ENCODE measurements around the gene NFRKB. TPM values are rescaled to one million over a fixed set of nuclear protein-coding genes. Genes with fewer than 3 reads are reported as not detected.

NFRKB gene
- total RNA-seq, 3 donors from 2014 or later (not counting 1 experiment from before 2014, with no cell fraction given), result 26.9 to 36.3 (median 35.2) TPM

DNA sequence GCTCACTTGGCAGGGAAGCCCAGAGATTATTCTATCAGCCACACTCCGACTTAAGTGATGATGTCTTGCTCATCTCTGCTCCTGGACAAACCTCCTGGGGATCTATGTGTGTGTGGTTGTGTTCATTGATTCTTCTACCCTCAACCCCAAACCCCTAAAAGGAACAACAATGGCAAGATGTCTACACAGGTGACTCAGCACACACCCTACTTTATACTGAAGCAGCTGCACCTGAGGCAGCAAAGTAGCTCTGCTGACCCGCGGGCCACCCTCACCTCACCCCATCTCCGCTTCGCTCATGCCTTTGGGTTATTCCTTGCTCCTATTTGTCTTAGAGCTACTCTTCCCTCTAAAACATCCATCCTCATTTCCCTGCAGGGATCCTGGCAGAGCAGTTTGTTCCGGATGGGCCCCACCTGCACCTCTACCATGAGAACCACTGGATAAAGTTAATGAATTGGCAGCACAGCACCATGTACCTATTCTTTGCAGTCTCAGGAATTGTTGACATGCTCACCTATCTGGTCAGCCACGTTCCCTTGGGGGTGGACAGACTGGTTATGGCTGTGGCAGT lies 41.1 kb downstream of the NFRKB start:
- no peak for TF ChIP-seq CTCF (IDR thresholded peaks at IDR 0.05)
- Mint-ChIP-seq H3K4me1 (no peaks in the 10 kb centered on the region), H3K27ac (no peak overlapping the region), H3K27me3 (ENCODE audit: low read depth in 2 of 2) (peaks cover 0 to 5% of the 10 kb centered on the region in 2 donors), H3K9me3 (no peaks in the 10 kb centered on the region), H3K4me3 (no peak overlapping the region), H3K36me3 (no peaks in the 10 kb centered on the region)
- ATAC-seq (peak in 1 of 3 donors; percentile 7), DNase-seq (no peak)
- Histone ChIP-seq H3K4me1 (ENCODE audit: control insufficient read depth, insufficient read depth, low read length) (no peaks in the 10 kb centered on the region), H3K9me3 (ENCODE audit: control insufficient read depth, insufficient read depth, low read length) (no peaks in the 10 kb centered on the region), H3K27me3 (ENCODE audit: control insufficient read depth, insufficient read depth, low read length) (no peaks in the 10 kb centered on the region), H3K36me3 (ENCODE audit: control insufficient read depth, insufficient read depth, low read length) (no peaks in the 10 kb centered on the region), H3K4me3 (ENCODE audit: low read length) (no peak overlapping the region), H3K27ac (ENCODE audit: low read length) (no peak overlapping the region)
- WGBS (ENCODE audit: insufficient coverage), result 92% methylated on average over 6 of the region's 7 CpGs
- intact Hi-C loops (cut with micrococcal nuclease), result no loop called here

DNA sequence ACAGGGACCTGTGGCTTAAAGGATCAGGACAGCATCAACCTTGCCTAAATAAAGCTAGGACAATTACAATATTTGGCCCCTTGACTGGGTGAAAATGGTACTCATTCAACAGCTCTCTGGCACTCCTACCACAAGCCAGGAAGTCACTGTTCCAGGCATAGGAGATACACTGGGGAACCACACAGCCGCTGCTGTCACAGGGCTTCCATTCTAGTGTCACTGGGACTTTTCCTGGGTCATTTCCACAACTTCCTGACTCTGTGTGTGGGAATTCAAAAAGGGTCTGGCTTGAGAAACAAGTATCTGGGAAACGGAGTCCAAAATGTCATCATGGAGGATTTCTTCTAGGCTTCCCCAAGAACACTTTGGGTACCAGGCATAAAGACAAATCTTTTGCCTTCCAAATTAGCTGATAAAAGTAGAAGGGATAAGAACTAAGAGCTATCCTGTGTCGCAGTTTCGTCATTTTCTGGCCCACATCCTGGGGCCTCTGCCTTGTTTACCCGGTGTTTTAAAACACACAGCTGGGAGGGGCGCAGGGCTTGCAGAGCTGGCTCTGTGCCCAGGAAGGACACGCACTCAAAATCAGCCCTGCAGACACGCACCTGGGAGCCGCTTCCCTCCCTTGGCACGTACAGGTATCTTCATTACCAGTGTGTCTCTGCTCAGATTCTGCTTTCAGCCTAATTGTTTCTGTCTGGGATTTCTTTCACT lies 41.7 kb downstream of the NFRKB start:
- H3K27ac Mint-ChIP-seq, result no peak overlapping the region
- 34% methylated on average over 10 of the region's 10 CpGs for WGBS (ENCODE audit: insufficient coverage)
- Histone ChIP-seq H3K4me3 (ENCODE audit: low read length) (no peak overlapping the region), H3K36me3 (ENCODE audit: control insufficient read depth, insufficient read depth, low read length) (no peaks in the 10 kb centered on the region), H3K27me3 (ENCODE audit: control insufficient read depth, insufficient read depth, low read length) (no peaks in the 10 kb centered on the region), H3K4me1 (ENCODE audit: control insufficient read depth, insufficient read depth, low read length) (no peaks in the 10 kb centered on the region), H3K27ac (ENCODE audit: low read length) (no peak overlapping the region), H3K9me3 (ENCODE audit: control insufficient read depth, insufficient read depth, low read length) (no peaks in the 10 kb centered on the region)
- DNase-seq, result peak in 1 of 2 donors; percentile 91
- no peaks in the 10 kb centered on the region for H3K4me1 Mint-ChIP-seq
- H3K4me3 Mint-ChIP-seq, result no peak overlapping the region
- peaks cover 0 to 5% of the 10 kb centered on the region in 2 donors for H3K27me3 Mint-ChIP-seq (ENCODE audit: low read depth in 2 of 2)
- no peaks in the 10 kb centered on the region for H3K36me3 Mint-ChIP-seq
- intact Hi-C loops (cut with micrococcal nuclease), result no loop called here
- peak in 2 of 3 donors; percentile 32 to 59 for ATAC-seq
- no peak for TF ChIP-seq CTCF (IDR thresholded peaks at IDR 0.05)
- no peaks in the 10 kb centered on the region for H3K9me3 Mint-ChIP-seq

DNA sequence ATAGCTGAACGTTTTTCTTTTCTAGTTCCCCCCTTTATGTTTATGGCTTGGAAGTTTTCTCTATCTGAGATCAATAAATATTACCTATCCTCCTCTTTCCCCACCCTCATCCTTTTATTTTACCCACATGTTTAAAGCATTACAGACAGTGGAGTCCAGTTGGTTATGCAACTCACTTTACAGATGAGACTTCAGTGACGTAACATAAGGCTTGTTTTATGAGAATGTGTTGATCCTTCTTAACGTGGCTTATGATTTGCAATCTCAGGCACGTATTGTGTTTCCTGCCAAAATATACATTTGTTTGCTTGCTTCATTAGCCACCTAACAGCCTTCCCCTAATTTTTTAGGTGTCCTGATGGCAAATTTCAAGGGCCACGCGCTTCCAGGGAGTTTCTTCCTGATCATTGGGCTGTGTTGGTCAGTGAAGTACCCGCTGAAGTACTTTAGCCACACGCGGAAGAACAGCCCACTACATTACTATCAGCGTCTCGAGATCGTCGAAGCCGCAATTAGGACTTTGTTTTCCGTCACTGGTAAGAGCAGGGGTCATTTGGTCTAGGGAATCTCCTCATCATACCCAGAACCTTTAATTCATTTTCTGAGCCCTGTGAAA lies 43.1 kb downstream of the NFRKB start:
- Mint-ChIP-seq H3K27ac (no peak overlapping the region), H3K4me1 (no peaks in the 10 kb centered on the region), H3K27me3 (ENCODE audit: low read depth in 2 of 2) (peaks cover 0 to 5% of the 10 kb centered on the region in 2 donors), H3K36me3 (no peaks in the 10 kb centered on the region), H3K4me3 (no peak overlapping the region), H3K9me3 (no peaks in the 10 kb centered on the region)
- Histone ChIP-seq H3K4me1 (ENCODE audit: control insufficient read depth, insufficient read depth, low read length) (no peaks in the 10 kb centered on the region), H3K27me3 (ENCODE audit: control insufficient read depth, insufficient read depth, low read length) (no peaks in the 10 kb centered on the region), H3K27ac (ENCODE audit: low read length) (no peak overlapping the region), H3K9me3 (ENCODE audit: control insufficient read depth, insufficient read depth, low read length) (no peaks in the 10 kb centered on the region), H3K4me3 (ENCODE audit: low read length) (no peak overlapping the region), H3K36me3 (ENCODE audit: control insufficient read depth, insufficient read depth, low read length) (no peaks in the 10 kb centered on the region)
- DNase-seq, result no peak
- no peak for TF ChIP-seq CTCF (IDR thresholded peaks at IDR 0.05)
- intact Hi-C loops (cut with micrococcal nuclease), result no loop called here
- ATAC-seq, result no peak
- WGBS (ENCODE audit: insufficient coverage), result 94% methylated on average over 14 of the region's 15 CpGs
